Endodermal cell (in vitro differentiated cells): Measurements from ENCODE around the gene CTIF. TPM values are rescaled to one million over a fixed set of nuclear protein-coding genes. Genes with fewer than 3 reads are reported as not detected.

Experiments used
- DNase-seq: peaks from one replicate; pipeline ENCODE4 v3.0.0-alpha.2; 2017
- H3K27ac ChIP-seq: 2 replicates; pipeline ENCODE4 v1.5.1; 2013; ENCODE audit warnings: mild to moderate bottlenecking, low read depth, low read length, moderate library complexity
- H3K27me3 ChIP-seq: 2 replicates; pipeline ENCODE4 v1.6.1; 2013; ENCODE audit warnings: mild to moderate bottlenecking, low read length, moderate library complexity; ENCODE audit not compliant: insufficient read depth, control insufficient read depth, poor library complexity, severe bottlenecking
- H3K36me3 ChIP-seq: 2 replicates; pipeline ENCODE4 v1.7.0; 2013; ENCODE audit warnings: mild to moderate bottlenecking, low read length, moderate library complexity; ENCODE audit not compliant: control insufficient read depth, insufficient read depth
- H3K4me1 ChIP-seq: one replicate; pipeline ENCODE4 v1.7.0; 2013; ENCODE audit warnings: low read length; ENCODE audit not compliant: control insufficient read depth, insufficient read depth
- H3K4me3 ChIP-seq: 2 replicates; pipeline ENCODE4 v1.5.1; 2013; ENCODE audit warnings: mild to moderate bottlenecking, low read length, moderate library complexity
- H3K9ac ChIP-seq: 2 replicates; pipeline ENCODE4 v1.6.1; 2013; ENCODE audit warnings: mild to moderate bottlenecking, low read length, moderate library complexity; ENCODE audit not compliant: poor library complexity, severe bottlenecking; ENCODE audit errors: extremely low read depth
- H3K9me3 ChIP-seq: 2 replicates; pipeline ENCODE4 v1.6.1; 2013; ENCODE audit warnings: mild to moderate bottlenecking, low read length, moderate library complexity; ENCODE audit not compliant: control insufficient read depth
- H3K27ac Mint-ChIP-seq: 2 replicates; pipeline ENCODE4 v1.8.0; 2020; ENCODE audit warnings: mixed read lengths
- H3K27me3 Mint-ChIP-seq: 2 replicates; pipeline ENCODE4 v1.8.0; 2021; ENCODE audit warnings: mild to moderate bottlenecking, mixed read lengths; ENCODE audit not compliant: insufficient read depth
- H3K36me3 Mint-ChIP-seq: 2 replicates; pipeline ENCODE4 v1.8.0; 2020; ENCODE audit warnings: low read depth, mixed read lengths
- H3K4me1 Mint-ChIP-seq: 2 replicates; pipeline ENCODE4 v1.8.0; 2020; ENCODE audit warnings: mixed read lengths
- H3K4me3 Mint-ChIP-seq: 2 replicates; pipeline ENCODE4 v1.8.0; 2020; ENCODE audit warnings: mild to moderate bottlenecking, moderate library complexity, mixed read lengths
- H3K9me3 Mint-ChIP-seq: 2 replicates; pipeline ENCODE4 v1.8.0; 2020; ENCODE audit warnings: mild to moderate bottlenecking, mixed read lengths
- CTCF ChIP-seq: fragments of 200-600 bp; sonication (generic); conservative IDR thresholded peaks from 2 replicates; pipeline ENCODE4 v1.5.0; 2021; ENCODE audit warnings: antibody characterized with exemption, mild to moderate bottlenecking
- WGBS, 2 experiments: methylation state at CpG; one replicate each; pipeline versions ENCODE4 v1.1.5 to v1.1.7; 2013; ENCODE audit warnings: missing lambda C conversion rate in 2 of 2, mixed read lengths in 1 of 2; ENCODE audit not compliant: insufficient coverage in 1 of 2, insufficient read length in 1 of 2; 5-methylcytosine and 5-hydroxymethylcytosine counted together
- total RNA-seq, 2 donors: library from RNA; stranded (reverse); fragmentation: NEBNext Ultra II Directional in 1 of 2; extraction: Animal tissue kit (Norgen Biotek cat#: 25700) in 1 of 2; gene quantifications; 2 replicates in 1 of 2; 3 replicates in 1 of 2; pipeline ENCODE4 v1.2.1, GENCODE V29; 2021

The CTIF gene
- total RNA-seq, 2 donors from 2014 or later: 33.8 to 41.6 TPM

- Histone ChIP-seq H3K36me3 (no peaks in the 10 kb centered on the region), H3K27me3 (no peaks in the 10 kb centered on the region), H3K9ac (no peak overlapping the region), H3K9me3 (peaks cover 7% of the 10 kb centered on the region), H3K4me3 (no peak overlapping the region), H3K27ac (peak overlapping the region; percentile 94), H3K4me1 (peaks cover 21% of the 10 kb centered on the region)
- no peak for DNase-seq
- H3K4me1 Mint-ChIP-seq: peaks cover 47% of the 10 kb centered on the region
- peaks cover 7% of the 10 kb centered on the region for H3K9me3 Mint-ChIP-seq
- no peaks in the 10 kb centered on the region for H3K27me3 Mint-ChIP-seq
- H3K27ac Mint-ChIP-seq: no peak overlapping the region
- H3K4me3 Mint-ChIP-seq: no peak overlapping the region
- WGBS, 2 experiments: 48 to 67% methylated on average over 2 to 3 of the region's 3 CpGs
- H3K36me3 Mint-ChIP-seq: peaks cover 10% of the 10 kb centered on the region
- TF ChIP-seq CTCF: no peak
Measured at GRCh38 chr18:48828194-48828545, 289.3 kb downstream of the CTIF start.

- 31 to 68% methylated on average over 7 to 15 of the region's 15 CpGs for WGBS, 2 experiments
- DNase-seq: peak; percentile 59
- Mint-ChIP-seq H3K27ac (no peak overlapping the region), H3K27me3 (no peaks in the 10 kb centered on the region), H3K9me3 (peaks cover 1% of the 10 kb centered on the region), H3K4me1 (peaks cover 47% of the 10 kb centered on the region), H3K36me3 (peaks cover 4% of the 10 kb centered on the region), H3K4me3 (no peak overlapping the region)
- H3K9ac ChIP-seq: no peak overlapping the region
- H3K9me3 ChIP-seq: no peaks in the 10 kb centered on the region
- no peaks in the 10 kb centered on the region for H3K36me3 ChIP-seq
- no peak overlapping the region for H3K4me3 ChIP-seq
- peaks cover 21% of the 10 kb centered on the region for H3K4me1 ChIP-seq
- H3K27ac ChIP-seq: peak overlapping the region; percentile 94
- no peaks in the 10 kb centered on the region for H3K27me3 ChIP-seq
- TF ChIP-seq CTCF: no peak
Measured at GRCh38 chr18:48828691-48829442, 290.0 kb downstream of the CTIF start.

DNA sequence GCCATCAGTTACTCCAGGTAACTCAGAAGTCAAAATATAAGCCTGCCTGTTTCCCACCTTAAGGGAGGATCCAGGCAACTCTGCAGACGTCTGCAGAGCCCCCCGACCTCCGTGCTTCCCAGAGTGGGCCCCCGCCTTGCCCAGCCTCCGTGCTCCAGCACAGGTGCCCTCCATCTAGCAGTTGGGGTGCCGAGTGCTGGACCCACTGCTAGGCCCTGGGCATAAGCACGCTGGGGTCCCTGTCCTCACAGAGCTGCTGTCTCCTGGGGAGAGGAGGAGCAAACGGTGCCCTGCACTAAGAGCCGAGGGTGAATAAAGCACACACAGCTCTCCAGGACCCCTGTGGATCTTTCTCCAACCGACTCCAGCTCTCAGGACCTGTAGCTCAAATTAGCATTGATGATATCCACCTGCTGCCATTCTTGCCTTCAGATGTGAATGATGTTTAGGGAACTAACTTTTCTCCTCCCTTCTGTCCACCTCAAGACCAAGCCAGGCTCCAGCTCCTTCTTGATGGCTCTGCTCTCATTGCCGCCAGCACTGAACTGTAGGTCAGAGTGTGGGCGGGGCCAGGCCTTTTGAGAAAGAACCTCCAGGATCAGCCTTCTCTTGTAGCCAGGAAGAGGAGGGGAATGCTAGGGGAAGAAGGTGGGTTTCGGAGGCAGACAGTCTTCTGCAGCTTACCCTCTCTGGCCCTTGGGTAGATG, 290.8 kb downstream of the CTIF start:
- no peak overlapping the region for H3K9ac ChIP-seq
- Mint-ChIP-seq H3K36me3 (peaks cover 5% of the 10 kb centered on the region), H3K4me3 (no peak overlapping the region), H3K27me3 (no peaks in the 10 kb centered on the region), H3K9me3 (no peaks in the 10 kb centered on the region), H3K4me1 (peaks cover 47% of the 10 kb centered on the region), H3K27ac (no peak overlapping the region)
- H3K36me3 ChIP-seq: peaks cover 4% of the 10 kb centered on the region
- no peaks in the 10 kb centered on the region for H3K27me3 ChIP-seq
- no peak for TF ChIP-seq CTCF
- peak overlapping the region; percentile 94 for H3K27ac ChIP-seq
- peaks cover 21% of the 10 kb centered on the region for H3K4me1 ChIP-seq
- H3K9me3 ChIP-seq: no peaks in the 10 kb centered on the region
- no peak overlapping the region for H3K4me3 ChIP-seq
- peak; percentile 83 for DNase-seq
- WGBS, 2 experiments: 55 to 75% methylated on average over 12 to 13 of the region's 13 CpGs
